Lower lobe of right lung (tissue), 2 donors: ENCODE data around the gene C11orf86. TPM values are rescaled to one million over a fixed set of nuclear protein-coding genes. Genes with fewer than 3 reads are reported as not detected.
A peak's percentile ranks its signal among the peaks of the same experiment; 100 is the strongest.
"Not testable (repeated sequence)": the region's sequence is repeated elsewhere in the genome, so short reads cannot be mapped to it uniquely, and the experiment has no call there.

Experiments
- ATAC-seq, 2 donors: fragments of 200-7000 bp; cut with Tn5 transposase; one replicate each; pipeline ENCODE4 v1.9.1; 2020 to 2022; ENCODE audit warnings: mild to moderate bottlenecking in 2 of 2, moderate library complexity in 2 of 2
- DNase-seq: peaks from one replicate; pipeline ENCODE4 v3.0.0-alpha.2; 2020
- H3K27ac ChIP-seq: fragments of 200-600 bp; one replicate; pipeline ENCODE4 v1.8.0; 2022
- H3K27me3 ChIP-seq: fragments of 200-600 bp; one replicate; pipeline ENCODE4 v1.8.0; 2022; ENCODE audit warnings: low read depth
- H3K36me3 ChIP-seq: fragments of 200-600 bp; one replicate; pipeline ENCODE4 v1.8.0; 2022; ENCODE audit warnings: mild to moderate bottlenecking
- H3K4me1 ChIP-seq: fragments of 200-600 bp; one replicate; pipeline ENCODE4 v1.8.0; 2022
- H3K4me3 ChIP-seq: fragments of 200-600 bp; one replicate; pipeline ENCODE4 v1.8.0; 2022; ENCODE audit warnings: mild to moderate bottlenecking
- H3K9me3 ChIP-seq: fragments of 200-600 bp; one replicate; pipeline ENCODE4 v1.8.0; 2022
- intact Hi-C: fragments of 100-400 bp; cut with DNase I; formaldehyde crosslinking; loops from one replicate; pipeline ENCODE4 v1.11.0; 2022
- total RNA-seq: library from RNA; stranded (reverse); fragmentation: NEBNext Ultra II Directional; extraction: Animal tissue kit (Norgen Biotek cat#: 25700); gene quantifications from one replicate; pipeline ENCODE4 v1.2.1, GENCODE V29; 2021
- TF ChIP-seq, protein P1 (sequence below): fragments of 200-600 bp; IDR thresholded peaks from one replicate; pipeline ENCODE4 v1.8.0; 2022; ENCODE audit warnings: antibody characterized with exemption, mild to moderate bottlenecking
- donor health status: DM: no; HTN: yes; CAD: no; lungs with severe emphysema.

Gene C11orf86
- total RNA-seq, 1 donor from 2014 or later: not detected

DNA sequence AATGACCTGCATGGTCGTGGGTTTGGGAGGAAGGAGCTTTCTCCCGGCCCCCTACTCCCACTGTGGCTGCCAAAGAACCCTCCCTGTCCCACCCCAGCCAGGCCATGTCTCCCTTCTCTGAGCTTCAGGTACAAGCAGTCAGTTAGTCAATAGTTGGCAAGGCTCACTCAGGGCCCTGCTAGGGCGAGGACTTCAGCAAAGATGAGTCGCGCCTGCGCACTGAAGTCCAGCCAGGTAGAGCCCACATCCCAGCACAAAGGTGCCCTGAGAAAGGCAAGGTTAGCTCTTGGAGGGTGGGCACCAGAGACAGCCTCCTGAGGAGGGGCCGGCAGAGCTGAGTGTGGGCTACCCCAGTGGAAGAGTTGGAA, 11.1 kb downstream of the C11orf86 start:
- TF ChIP-seq, protein P1, sequence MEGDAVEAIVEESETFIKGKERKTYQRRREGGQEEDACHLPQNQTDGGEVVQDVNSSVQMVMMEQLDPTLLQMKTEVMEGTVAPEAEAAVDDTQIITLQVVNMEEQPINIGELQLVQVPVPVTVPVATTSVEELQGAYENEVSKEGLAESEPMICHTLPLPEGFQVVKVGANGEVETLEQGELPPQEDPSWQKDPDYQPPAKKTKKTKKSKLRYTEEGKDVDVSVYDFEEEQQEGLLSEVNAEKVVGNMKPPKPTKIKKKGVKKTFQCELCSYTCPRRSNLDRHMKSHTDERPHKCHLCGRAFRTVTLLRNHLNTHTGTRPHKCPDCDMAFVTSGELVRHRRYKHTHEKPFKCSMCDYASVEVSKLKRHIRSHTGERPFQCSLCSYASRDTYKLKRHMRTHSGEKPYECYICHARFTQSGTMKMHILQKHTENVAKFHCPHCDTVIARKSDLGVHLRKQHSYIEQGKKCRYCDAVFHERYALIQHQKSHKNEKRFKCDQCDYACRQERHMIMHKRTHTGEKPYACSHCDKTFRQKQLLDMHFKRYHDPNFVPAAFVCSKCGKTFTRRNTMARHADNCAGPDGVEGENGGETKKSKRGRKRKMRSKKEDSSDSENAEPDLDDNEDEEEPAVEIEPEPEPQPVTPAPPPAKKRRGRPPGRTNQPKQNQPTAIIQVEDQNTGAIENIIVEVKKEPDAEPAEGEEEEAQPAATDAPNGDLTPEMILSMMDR: no peak
- intact Hi-C loops: no loop called here
- no peak overlapping the region for H3K27ac ChIP-seq
- DNase-seq (no peak), ATAC-seq (no peak)
- peaks cover 11% of the 10 kb centered on the region for H3K4me1 ChIP-seq
- no peaks in the 10 kb centered on the region for H3K27me3 ChIP-seq
- no peaks in the 10 kb centered on the region for H3K36me3 ChIP-seq
- no peak overlapping the region for H3K4me3 ChIP-seq
- H3K9me3 ChIP-seq: no peaks in the 10 kb centered on the region

DNA sequence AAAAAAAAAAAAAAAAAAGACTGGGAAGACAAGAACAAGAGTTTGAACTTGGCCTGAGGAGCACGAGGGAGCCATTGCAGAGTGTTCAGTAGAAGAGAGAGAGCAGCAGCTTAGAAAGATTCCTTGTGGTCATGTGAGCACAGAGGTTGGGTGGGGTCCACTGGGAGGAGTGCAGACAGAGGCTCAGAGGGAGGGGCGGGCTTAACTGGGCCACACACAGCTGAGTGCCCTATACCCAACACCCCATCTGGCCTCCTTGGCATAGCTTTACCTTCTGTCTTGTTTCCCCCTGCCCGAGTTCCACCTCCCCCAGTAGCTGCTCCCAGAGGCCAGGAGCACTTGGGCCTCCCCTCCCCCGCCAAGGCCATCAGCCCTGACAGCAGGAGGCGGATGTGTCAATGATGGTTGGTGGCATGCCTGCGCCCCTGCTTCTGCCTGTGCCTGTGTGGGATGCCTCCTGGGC, 12.1 kb downstream of the C11orf86 start:
- DNase-seq: no peak
- intact Hi-C loops: no loop called here
- peak in 1 of 2 donors; percentile 8 for ATAC-seq

DNA sequence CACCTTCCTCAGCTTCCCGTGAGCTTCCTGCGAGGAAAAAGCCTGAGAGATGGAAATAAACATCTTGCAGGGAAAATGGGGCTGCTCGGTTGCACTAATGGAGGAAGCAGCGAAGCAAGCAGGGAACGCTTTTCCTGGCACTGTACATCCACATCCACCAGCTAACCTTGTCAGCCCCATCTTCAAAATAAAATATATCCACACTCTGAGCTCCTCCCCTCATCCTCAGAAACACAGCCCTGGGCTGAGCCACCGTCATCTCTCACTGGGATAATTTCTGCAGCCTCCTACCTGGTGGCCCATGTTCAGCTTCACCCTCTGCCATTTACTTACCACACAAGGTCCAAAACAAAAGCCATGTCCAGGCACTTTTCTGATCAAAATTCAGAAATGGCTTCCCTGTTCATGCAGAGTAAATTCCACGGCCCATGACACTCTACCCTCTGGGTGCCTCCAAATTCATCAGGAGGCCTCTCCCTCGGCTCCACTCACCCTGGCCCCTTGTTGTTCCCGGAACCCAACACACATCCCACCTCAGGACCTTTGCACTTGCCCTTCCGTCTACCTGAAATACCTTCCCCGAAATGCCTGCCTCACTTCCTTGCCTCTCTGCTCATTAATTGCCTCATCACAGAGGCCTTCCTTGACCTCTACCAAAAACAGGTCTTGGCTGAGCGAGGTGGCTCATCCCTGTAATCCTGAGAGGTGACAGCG, 13.0 kb downstream of the C11orf86 start:
- H3K27ac ChIP-seq: no peak overlapping the region
- TF ChIP-seq, protein P1: no peak
- H3K9me3 ChIP-seq: no peaks in the 10 kb centered on the region
- H3K4me3 ChIP-seq: no peak overlapping the region
- intact Hi-C loops: no loop called here
- no peaks in the 10 kb centered on the region for H3K27me3 ChIP-seq
- DNase-seq (no peak), ATAC-seq (no peak)
- no peaks in the 10 kb centered on the region for H3K4me1 ChIP-seq
- H3K36me3 ChIP-seq: no peaks in the 10 kb centered on the region

More for the DNA sequence above, 12.1 kb downstream of the C11orf86 start:
- Histone ChIP-seq H3K36me3 (no peaks in the 10 kb centered on the region), H3K27ac (no peak overlapping the region), H3K4me1 (peaks cover under 1% of the 10 kb centered on the region), H3K27me3 (no peaks in the 10 kb centered on the region), H3K4me3 (no peak overlapping the region), H3K9me3 (no peaks in the 10 kb centered on the region)
- TF ChIP-seq, protein P1: no peak

DNA sequence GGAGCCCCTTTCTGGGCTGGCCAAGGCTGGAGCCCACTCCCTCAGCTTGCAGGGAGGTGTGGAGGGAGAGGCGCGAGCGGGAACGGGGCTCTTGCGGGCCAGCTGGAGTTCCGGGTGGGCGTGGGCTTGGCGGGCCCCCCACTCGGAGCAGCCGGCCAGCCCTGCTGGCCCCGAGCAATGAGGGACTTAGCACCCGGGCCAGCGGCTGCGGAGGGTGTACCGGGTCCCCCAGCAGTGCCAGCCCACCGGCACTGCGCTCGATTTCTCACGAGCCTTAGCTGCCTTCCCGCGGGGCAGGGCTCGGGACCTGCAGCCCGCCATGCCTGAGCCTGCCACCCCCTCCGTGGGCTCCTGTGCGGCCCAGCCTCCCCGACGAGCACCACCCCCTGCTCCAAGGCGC, 13.6 kb downstream of the C11orf86 start:
- DNase-seq, intact Hi-C loops, H3K9me3 ChIP-seq, H3K27ac ChIP-seq, H3K36me3 ChIP-seq, H3K4me3 ChIP-seq, H3K4me1 ChIP-seq, ATAC-seq, H3K27me3 ChIP-seq: not testable (repeated sequence)

DNA sequence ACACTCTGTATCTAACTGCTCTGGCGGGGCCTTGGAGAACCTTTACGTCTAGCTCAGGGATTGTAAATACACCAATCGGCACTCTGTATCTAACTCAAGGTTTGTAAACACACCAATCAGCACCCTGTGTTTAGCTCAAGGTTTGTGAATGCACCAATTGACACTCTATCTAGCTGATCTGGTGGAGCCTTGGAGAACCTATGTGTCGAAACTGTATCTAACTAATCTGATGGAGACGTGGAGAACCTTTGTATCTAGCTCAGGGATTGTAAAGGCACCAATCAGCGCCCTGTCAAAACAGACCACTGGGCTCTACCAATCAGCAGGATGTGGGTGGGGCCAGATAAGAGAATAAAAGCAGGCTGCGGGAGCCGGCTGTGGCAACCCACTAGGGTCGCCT, 14.3 kb downstream of the C11orf86 start:
- DNase-seq, ATAC-seq, intact Hi-C loops, H3K4me1 ChIP-seq, H3K36me3 ChIP-seq, H3K27me3 ChIP-seq, H3K9me3 ChIP-seq, H3K27ac ChIP-seq, H3K4me3 ChIP-seq: not testable (repeated sequence)

DNA sequence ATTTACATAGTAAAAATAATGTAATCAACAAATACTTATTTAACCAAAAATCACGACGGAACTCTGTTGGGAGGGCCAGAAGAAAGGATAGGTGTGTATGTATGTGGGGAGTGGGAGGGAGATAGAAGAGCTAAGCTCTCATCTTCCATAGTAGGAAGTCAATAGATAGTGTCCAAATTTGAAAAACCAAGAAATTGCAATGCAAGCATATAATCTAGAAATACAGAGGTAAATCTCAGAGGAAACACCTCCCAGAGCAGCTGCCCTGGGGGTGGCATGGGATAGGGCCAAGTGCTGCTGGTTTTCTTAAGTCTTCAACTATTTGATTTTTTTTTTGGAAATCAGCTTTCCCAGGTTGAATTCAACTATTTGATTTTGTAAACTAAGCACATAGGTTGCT, 16.9 kb downstream of the C11orf86 start:
- H3K4me1 ChIP-seq: no peaks in the 10 kb centered on the region
- no peaks in the 10 kb centered on the region for H3K27me3 ChIP-seq
- H3K9me3 ChIP-seq: no peaks in the 10 kb centered on the region
- no peaks in the 10 kb centered on the region for H3K36me3 ChIP-seq
- intact Hi-C loops: no loop called here
- ATAC-seq (no peak), DNase-seq (no peak)
- no peak overlapping the region for H3K27ac ChIP-seq
- TF ChIP-seq, protein P1: no peak
- H3K4me3 ChIP-seq: no peak overlapping the region
